Panc1 (cell line): ENCODE data around the gene PDP2. TPM values are rescaled to one million over a fixed set of nuclear protein-coding genes. Genes with fewer than 3 reads are reported as not detected.

Source experiments
- ATAC-seq: fragments of 200-7000 bp; cut with Tn5 transposase; 2 replicates; pipeline ENCODE4 v1.9.1; 2020; ENCODE audit warnings: mild to moderate bottlenecking, moderate library complexity
- BruUV-seq: library from RNA; stranded (reverse); fragments of 400-500 nt; replicated peaks from 2 replicates; lab custom pipeline; 2021; lab: Mats Ljungman, UMichigan
- CTCF ChIA-PET: fragments of 300-600 bp; sonication (Branson Sonifier 250); formaldehyde crosslinking; loops from one replicate; lab custom pipeline; 2022; ENCODE audit warnings: antibody characterized with exemption; lab: Charles Lee
- POLR2A ChIA-PET: fragments of 300-600 bp; sonication (Branson Sonifier 250); formaldehyde crosslinking; loops from one replicate; lab custom pipeline; 2022; ENCODE audit warnings: antibody characterized with exemption; lab: Charles Lee
- DNase-seq: peaks from one replicate; pipeline ENCODE4 v3.0.0-alpha.2; 2010; ENCODE audit warnings: low read depth, low spot score
- H3K27ac ChIP-seq: 2 replicates; pipeline ENCODE4 v1.5.1; 2011; ENCODE audit warnings: mild to moderate bottlenecking, low read length, inconsistent platforms
- H3K27me3 ChIP-seq: fragments of 200-500 bp; sonication (Bioruptor generic); 2 replicates; pipeline ENCODE4 v1.6.0; 2014; ENCODE audit warnings: low read length, inconsistent platforms; ENCODE audit not compliant: control insufficient read depth, insufficient read depth
- H3K36me3 ChIP-seq: fragments of 200-500 bp; sonication (Bioruptor generic); 2 replicates; pipeline ENCODE4 v1.5.1; 2014; ENCODE audit warnings: inconsistent platforms, mild to moderate bottlenecking, low read length, moderate library complexity; ENCODE audit not compliant: control insufficient read depth, insufficient read depth
- H3K4me1 ChIP-seq: 2 replicates; pipeline ENCODE4 v1.5.1; 2011; ENCODE audit warnings: inconsistent platforms, mild to moderate bottlenecking, low read length, moderate library complexity; ENCODE audit not compliant: control insufficient read depth, insufficient read depth
- H3K4me3 ChIP-seq, 2 experiments: 2 replicates each; pipeline ENCODE4 v1.5.1; 2011 to 2012; ENCODE audit warnings: low read depth in 2 of 2, low read length in 2 of 2, mild to moderate bottlenecking in 2 of 2, inconsistent platforms in 1 of 2, moderate library complexity in 1 of 2
- H3K9me3 ChIP-seq: fragments of 200-500 bp; sonication (Bioruptor generic); 2 replicates; pipeline ENCODE4 v1.5.1; 2014; ENCODE audit warnings: low read depth, mild to moderate bottlenecking, inconsistent platforms, low read length, moderate library complexity; ENCODE audit not compliant: control insufficient read depth, insufficient read depth
- POLR2AphosphoS5 ChIP-seq: IDR thresholded peaks from 2 replicates; pipeline ENCODE4 v1.6.1; 2012; ENCODE audit warnings: mild to moderate bottlenecking, low read depth, low read length, moderate library complexity
- SIN3A ChIP-seq: IDR thresholded peaks from 2 replicates; pipeline ENCODE4 v1.6.1; 2012; ENCODE audit warnings: low read depth, mild to moderate bottlenecking, low read length, moderate library complexity, borderline replicate concordance; ENCODE audit not compliant: insufficient read depth
- TCF7L2 ChIP-seq: IDR thresholded peaks from 2 replicates; pipeline ENCODE4 v1.6.1; 2011; ENCODE audit warnings: mild to moderate bottlenecking, low read depth, low read length, inconsistent platforms
- in situ Hi-C: cut with HindIII; loops from 2 replicates; pipeline ENCODE4 v1.10.0; 2016; ENCODE audit warnings: low sequenced_read_pairs, low pct_unique_long_range_greater_than_20kb
- intact Hi-C: fragments of 100-400 bp; cut with micrococcal nuclease; formaldehyde crosslinking; loops from one replicate; pipeline ENCODE4 v1.10.0; 2022; ENCODE audit not compliant: unreplicated experiment
- total RNA-seq: library from RNA; stranded (reverse); gene quantifications from one replicate; pipeline ENCODE4 v1.2.1, GENCODE V29; 2021; ENCODE audit not compliant: unreplicated experiment
- TF ChIP-seq, protein P1 (sequence below): fragments of 450-650 bp; IDR thresholded peaks from 2 replicates; pipeline ENCODE4 v1.5.1; 2017; ENCODE audit warnings: mild to moderate bottlenecking
- TF ChIP-seq, protein P2 (sequence below), 2 experiments: IDR thresholded peaks; 2 replicates each; pipeline ENCODE4 v1.6.1; 2011 to 2012; ENCODE audit warnings: low read depth in 2 of 2, control low read depth in 1 of 2, low read length in 1 of 2, mild to moderate bottlenecking in 1 of 2, moderate library complexity in 1 of 2; ENCODE audit not compliant: insufficient read depth in 1 of 2

Gene PDP2
- total RNA-seq, 1 experiment from 2014 or later, result 15.9 TPM

DNA sequence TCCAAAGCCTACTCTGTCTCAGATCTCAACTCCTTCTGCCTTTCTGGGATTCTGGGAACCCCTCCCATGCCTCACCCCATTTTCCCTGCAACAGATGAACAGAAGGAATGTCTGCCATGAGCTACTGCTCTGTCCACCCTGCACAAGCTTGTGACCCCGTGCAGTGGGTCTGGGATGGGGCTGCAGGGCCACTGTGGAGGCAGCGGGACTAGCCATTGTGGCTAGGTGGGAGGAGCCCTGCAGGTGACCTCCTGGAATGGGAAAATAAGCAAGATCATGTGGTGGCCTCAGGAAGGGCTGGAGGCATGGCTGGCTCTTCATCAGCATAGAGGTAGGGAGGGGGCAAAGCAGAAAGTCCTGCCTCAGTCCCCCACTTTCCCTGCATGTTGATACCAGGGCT lies 13.7 kb downstream of the PDP2 start:
- no TSS peak for BruUV-seq
- ATAC-seq, result no peak

DNA sequence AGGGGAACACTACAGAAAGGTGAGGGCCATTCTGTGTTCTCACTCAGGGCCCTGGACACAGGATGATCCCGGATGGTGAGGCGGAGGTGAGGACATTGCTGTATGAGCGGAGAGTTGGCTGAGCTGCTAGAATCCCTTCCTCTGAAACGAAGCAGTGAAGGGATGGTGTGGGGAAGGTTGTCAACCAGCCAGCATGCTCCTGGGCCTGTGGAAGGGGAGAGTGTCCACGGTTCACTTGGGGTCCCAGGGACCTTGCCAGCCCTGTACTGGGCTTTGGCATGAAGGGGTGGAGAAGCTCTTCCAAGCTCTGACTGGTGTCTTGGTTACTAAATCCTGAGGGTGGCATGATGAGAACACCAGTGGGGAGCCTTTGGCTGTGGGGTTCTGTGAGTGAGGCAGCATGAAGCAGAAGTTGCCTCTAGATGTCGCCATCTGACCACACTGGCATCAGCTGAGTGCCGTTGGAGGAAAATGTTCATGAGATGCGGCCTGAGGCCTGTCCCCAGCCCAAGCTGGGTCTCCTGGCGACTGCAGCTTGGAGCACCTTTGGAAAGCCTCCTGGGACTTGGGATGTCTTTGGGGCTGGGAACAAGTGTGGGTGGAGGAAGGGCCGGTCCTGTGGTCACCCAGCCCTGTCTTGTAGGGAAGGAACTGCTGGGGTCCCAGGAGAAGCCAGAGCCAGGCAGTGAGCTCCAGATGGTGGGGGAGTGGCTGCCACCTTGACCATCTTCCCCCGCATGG lies 14.8 kb downstream of the PDP2 start:
- DNase-seq (no peak), ATAC-seq (peak; percentile 91)
- no TSS peak for BruUV-seq
- H3K4me3 ChIP-seq, result no peak overlapping the region
- no peaks in the 10 kb centered on the region for H3K36me3 ChIP-seq
- ChIA-PET CTCF (interaction anchor here (0.6 to 1.4 kb wide), 3 partner anchors 15 to 105 kb away, joined by 3 to 4 read pairs (median 3); no protein-coding TSS in a partner anchor), POLR2A (no interaction called here)
- no peaks in the 10 kb centered on the region for H3K27me3 ChIP-seq
- TF ChIP-seq, protein P1, sequence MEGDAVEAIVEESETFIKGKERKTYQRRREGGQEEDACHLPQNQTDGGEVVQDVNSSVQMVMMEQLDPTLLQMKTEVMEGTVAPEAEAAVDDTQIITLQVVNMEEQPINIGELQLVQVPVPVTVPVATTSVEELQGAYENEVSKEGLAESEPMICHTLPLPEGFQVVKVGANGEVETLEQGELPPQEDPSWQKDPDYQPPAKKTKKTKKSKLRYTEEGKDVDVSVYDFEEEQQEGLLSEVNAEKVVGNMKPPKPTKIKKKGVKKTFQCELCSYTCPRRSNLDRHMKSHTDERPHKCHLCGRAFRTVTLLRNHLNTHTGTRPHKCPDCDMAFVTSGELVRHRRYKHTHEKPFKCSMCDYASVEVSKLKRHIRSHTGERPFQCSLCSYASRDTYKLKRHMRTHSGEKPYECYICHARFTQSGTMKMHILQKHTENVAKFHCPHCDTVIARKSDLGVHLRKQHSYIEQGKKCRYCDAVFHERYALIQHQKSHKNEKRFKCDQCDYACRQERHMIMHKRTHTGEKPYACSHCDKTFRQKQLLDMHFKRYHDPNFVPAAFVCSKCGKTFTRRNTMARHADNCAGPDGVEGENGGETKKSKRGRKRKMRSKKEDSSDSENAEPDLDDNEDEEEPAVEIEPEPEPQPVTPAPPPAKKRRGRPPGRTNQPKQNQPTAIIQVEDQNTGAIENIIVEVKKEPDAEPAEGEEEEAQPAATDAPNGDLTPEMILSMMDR, result peak; percentile 87
- TF ChIP-seq POLR2AphosphoS5 (no peak), SIN3A (no peak), TCF7L2 (no peak)
- TF ChIP-seq, protein P2, sequence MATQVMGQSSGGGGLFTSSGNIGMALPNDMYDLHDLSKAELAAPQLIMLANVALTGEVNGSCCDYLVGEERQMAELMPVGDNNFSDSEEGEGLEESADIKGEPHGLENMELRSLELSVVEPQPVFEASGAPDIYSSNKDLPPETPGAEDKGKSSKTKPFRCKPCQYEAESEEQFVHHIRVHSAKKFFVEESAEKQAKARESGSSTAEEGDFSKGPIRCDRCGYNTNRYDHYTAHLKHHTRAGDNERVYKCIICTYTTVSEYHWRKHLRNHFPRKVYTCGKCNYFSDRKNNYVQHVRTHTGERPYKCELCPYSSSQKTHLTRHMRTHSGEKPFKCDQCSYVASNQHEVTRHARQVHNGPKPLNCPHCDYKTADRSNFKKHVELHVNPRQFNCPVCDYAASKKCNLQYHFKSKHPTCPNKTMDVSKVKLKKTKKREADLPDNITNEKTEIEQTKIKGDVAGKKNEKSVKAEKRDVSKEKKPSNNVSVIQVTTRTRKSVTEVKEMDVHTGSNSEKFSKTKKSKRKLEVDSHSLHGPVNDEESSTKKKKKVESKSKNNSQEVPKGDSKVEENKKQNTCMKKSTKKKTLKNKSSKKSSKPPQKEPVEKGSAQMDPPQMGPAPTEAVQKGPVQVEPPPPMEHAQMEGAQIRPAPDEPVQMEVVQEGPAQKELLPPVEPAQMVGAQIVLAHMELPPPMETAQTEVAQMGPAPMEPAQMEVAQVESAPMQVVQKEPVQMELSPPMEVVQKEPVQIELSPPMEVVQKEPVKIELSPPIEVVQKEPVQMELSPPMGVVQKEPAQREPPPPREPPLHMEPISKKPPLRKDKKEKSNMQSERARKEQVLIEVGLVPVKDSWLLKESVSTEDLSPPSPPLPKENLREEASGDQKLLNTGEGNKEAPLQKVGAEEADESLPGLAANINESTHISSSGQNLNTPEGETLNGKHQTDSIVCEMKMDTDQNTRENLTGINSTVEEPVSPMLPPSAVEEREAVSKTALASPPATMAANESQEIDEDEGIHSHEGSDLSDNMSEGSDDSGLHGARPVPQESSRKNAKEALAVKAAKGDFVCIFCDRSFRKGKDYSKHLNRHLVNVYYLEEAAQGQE (IDR thresholded peaks at IDR 0.05; ENCODE audit: insufficient read depth in 1 of 2, low read depth in 2 of 2, low read length in 1 of 2), result 0 out of 4 replicates have a peak, but pooled peaks of 1 of the 2 experiments have one; percentile 22
- no peaks in the 10 kb centered on the region for H3K9me3 ChIP-seq
- in situ Hi-C loops (no loop called here), intact Hi-C loops (loop anchor here (5.0 kb wide), 1 partner anchor 52 kb away; no protein-coding TSS in a partner anchor)
- H3K27ac ChIP-seq, result no peak overlapping the region
- H3K4me1 ChIP-seq, result peaks cover 7% of the 10 kb centered on the region

More for the DNA sequence above, 13.7 kb downstream of the PDP2 start:
- in situ Hi-C loops (no loop called here), intact Hi-C loops (no loop called here)
- Histone ChIP-seq H3K36me3 (no peaks in the 10 kb centered on the region), H3K27ac (no peak overlapping the region), H3K9me3 (no peaks in the 10 kb centered on the region), H3K27me3 (no peaks in the 10 kb centered on the region), H3K4me1 (no peaks in the 10 kb centered on the region), H3K4me3 (no peak overlapping the region)
- TF ChIP-seq, protein P2 (IDR thresholded peaks at IDR 0.05; ENCODE audit: insufficient read depth in 1 of 2, low read depth in 2 of 2, low read length in 1 of 2), result no peak
- TF ChIP-seq TCF7L2, result no peak
- TF ChIP-seq, protein P1, result no peak
- TF ChIP-seq SIN3A, result no peak
- no peak for TF ChIP-seq POLR2AphosphoS5
- no peak for DNase-seq
- CTCF ChIA-PET, result no interaction called here
- POLR2A ChIA-PET, result no interaction called here
